Erythroblast (primary cell): ENCODE results near the gene WNT4.

Experiments
- GATA1 ChIP-seq: IDR thresholded peaks from 2 replicates; pipeline ENCODE4 v1.6.1; 2011; ENCODE audit warnings: low read depth, mild to moderate bottlenecking, control low read depth, low read length, moderate library complexity
- POLR2A ChIP-seq: IDR thresholded peaks from 2 replicates; pipeline ENCODE4 v1.6.1; 2011; ENCODE audit warnings: mild to moderate bottlenecking, low read length

- TF ChIP-seq POLR2A (no peak), GATA1 (no peak)
Observed at GRCh38 chr1:22177354-22178003, 34.6 kb upstream of the WNT4 start.
